GM23338 (cell line): Measurements from ENCODE around the gene BHLHE41. TPM values are rescaled to one million over a fixed set of nuclear protein-coding genes. Genes with fewer than 3 reads are reported as not detected.

Source experiments
- ATAC-seq: fragments of 200-7000 bp; cut with Tn5 transposase; 3 replicates; pipeline ENCODE4 v1.9.1; 2020
- DNase-seq: peaks from one replicate; pipeline ENCODE4 v3.0.0-alpha.2; 2015; ENCODE audit warnings: low spot score
- H2AFZ ChIP-seq: fragments of 200-600 bp; sonication (generic); 2 replicates; pipeline ENCODE4 v1.8.0; 2016; ENCODE audit warnings: antibody characterized with exemption, mild to moderate bottlenecking, moderate library complexity
- H3F3A ChIP-seq: fragments of 200-600 bp; sonication (generic); replicated peaks from 2 replicates; pipeline ENCODE4 v1.8.0; 2017; ENCODE audit warnings: antibody characterized with exemption, mixed run types, low read depth
- H3K27ac ChIP-seq: fragments of 200-600 bp; sonication (generic); 2 replicates; pipeline ENCODE4 v1.6.1; 2016; ENCODE audit warnings: low read depth
- H3K27me3 ChIP-seq: fragments of 200-600 bp; sonication (generic); 2 replicates; pipeline ENCODE4 v1.8.0; 2016; ENCODE audit warnings: mild to moderate bottlenecking, mixed run types, moderate library complexity; ENCODE audit not compliant: insufficient read depth
- H3K36me3 ChIP-seq: fragments of 200-600 bp; sonication (generic); 2 replicates; pipeline ENCODE4 v1.8.0; 2016; ENCODE audit warnings: mild to moderate bottlenecking; ENCODE audit not compliant: insufficient read depth
- H3K4me1 ChIP-seq: fragments of 200-600 bp; sonication (generic); 2 replicates; pipeline ENCODE4 v1.8.0; 2016; ENCODE audit warnings: mild to moderate bottlenecking, moderate library complexity; ENCODE audit not compliant: insufficient read depth
- H3K4me2 ChIP-seq: fragments of 200-600 bp; sonication (generic); 2 replicates; pipeline ENCODE4 v1.7.1; 2017; ENCODE audit warnings: mixed run types
- H3K4me3 ChIP-seq: fragments of 200-600 bp; sonication (generic); 2 replicates; pipeline ENCODE4 v1.6.1; 2016; ENCODE audit warnings: mixed run types
- H3K79me2 ChIP-seq: fragments of 200-600 bp; sonication (generic); replicated peaks from 2 replicates; pipeline ENCODE4 v1.8.0; 2017; ENCODE audit warnings: mild to moderate bottlenecking; ENCODE audit not compliant: insufficient read depth
- H3K9me2 ChIP-seq: fragments of 200-600 bp; sonication (generic); 2 replicates; pipeline ENCODE4 v1.8.0; 2017; ENCODE audit not compliant: insufficient read depth
- H4K20me1 ChIP-seq: fragments of 200-600 bp; sonication (generic); replicated peaks from 2 replicates; pipeline ENCODE4 v1.8.0; 2017; ENCODE audit warnings: mild to moderate bottlenecking; ENCODE audit not compliant: insufficient read depth
- H3K27ac Mint-ChIP-seq: 2 replicates; pipeline ENCODE4 v1.8.0; 2020; ENCODE audit warnings: inconsistent platforms, mild to moderate bottlenecking, moderate library complexity, mixed read lengths
- H3K27me3 Mint-ChIP-seq: 3 replicates; pipeline ENCODE4 v1.8.0; 2022; ENCODE audit warnings: low read depth, mild to moderate bottlenecking, moderate library complexity, mixed read lengths, inconsistent platforms; ENCODE audit not compliant: insufficient read depth, poor library complexity
- H3K36me3 Mint-ChIP-seq: 3 replicates; pipeline ENCODE4 v1.8.0; 2021; ENCODE audit warnings: low read depth, mild to moderate bottlenecking, inconsistent platforms, moderate library complexity, mixed read lengths
- H3K4me1 Mint-ChIP-seq: 3 replicates; pipeline ENCODE4 v1.8.0; 2020; ENCODE audit warnings: mild to moderate bottlenecking, inconsistent platforms, mixed read lengths
- H3K4me3 Mint-ChIP-seq: 3 replicates; pipeline ENCODE4 v1.8.0; 2021; ENCODE audit warnings: moderate library complexity, mild to moderate bottlenecking, inconsistent platforms, mixed read lengths
- H3K9me3 Mint-ChIP-seq: 3 replicates; pipeline ENCODE4 v1.8.0; 2020; ENCODE audit warnings: moderate library complexity, mild to moderate bottlenecking, inconsistent platforms, mixed read lengths
- JUNB ChIP-seq: IDR thresholded peaks from one replicate; pipeline ENCODE4 v1.6.1; 2016; ENCODE audit warnings: antibody characterized with exemption; ENCODE audit not compliant: unreplicated experiment
- polyA plus RNA-seq: library from polyadenylated mRNA; unstranded; fragments of >200 nt; fragmentation: Nextera tagmentation; extraction: Ambion mirVana; gene quantifications from 2 replicates; pipeline ENCODE4 v1.2.1, GENCODE V29; 2016
- total RNA-seq: library from RNA; depleted of rRNA; stranded (reverse); fragments of >200 nt; shearing (Covaris generic); gene quantifications from 2 replicates; pipeline ENCODE4 v1.2.3, GENCODE V29; 2014
- TF ChIP-seq, protein P1 (sequence below): fragments of 250-450 bp; sonication (Bioruptor Pico); IDR thresholded peaks from 2 replicates; pipeline ENCODE4 v1.5.0; 2020; ENCODE audit warnings: mild to moderate bottlenecking, moderate library complexity
- TF ChIP-seq, protein P2 (sequence below), 2 experiments: fragments of 200-600 bp in 1 of 2; sonication (generic) in 1 of 2; conservative IDR thresholded peaks; 2 replicates each; pipeline versions ENCODE4 v1.5.1 to v1.6.1; 2016 to 2017; ENCODE audit warnings: antibody characterized with exemption in 2 of 2, low read depth in 2 of 2, mild to moderate bottlenecking in 2 of 2, moderate library complexity in 1 of 2

The BHLHE41 gene
- total and polyA plus RNA-seq, 2 experiments from 2014 or later, result 1.6 to 2.9 TPM

DNA sequence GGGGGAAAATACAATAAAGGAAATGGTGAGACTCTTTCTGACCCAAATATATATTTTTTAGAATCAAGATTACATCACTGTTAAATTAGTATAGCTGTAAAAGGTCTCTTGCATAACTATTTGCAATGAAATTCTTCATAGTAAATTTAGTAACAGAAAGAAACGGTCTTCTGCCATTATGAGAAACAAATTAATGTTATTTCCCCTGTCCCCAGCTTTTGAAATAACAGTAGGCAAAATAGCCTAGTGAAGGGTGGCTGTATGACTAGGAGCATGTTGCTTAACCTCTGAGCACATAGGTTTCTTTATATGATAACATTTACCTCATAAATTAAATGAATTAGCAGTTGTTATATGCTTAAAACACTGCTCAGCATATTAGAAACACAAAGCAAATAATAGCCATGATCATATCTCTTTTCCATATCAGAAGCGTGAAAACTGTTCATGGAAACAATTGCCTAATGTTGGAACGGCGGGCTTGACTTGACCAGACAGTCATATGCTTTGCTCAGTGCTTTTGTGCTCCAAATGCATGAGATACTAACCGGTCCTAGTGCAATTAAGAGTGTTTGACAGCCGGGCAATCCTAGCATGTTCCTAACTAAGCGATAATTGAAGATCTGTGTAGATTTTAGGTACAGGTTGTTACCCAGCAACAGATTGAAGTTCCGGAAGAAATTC, 24.0 kb downstream of the BHLHE41 start (continued):
- TF ChIP-seq, protein P1, sequence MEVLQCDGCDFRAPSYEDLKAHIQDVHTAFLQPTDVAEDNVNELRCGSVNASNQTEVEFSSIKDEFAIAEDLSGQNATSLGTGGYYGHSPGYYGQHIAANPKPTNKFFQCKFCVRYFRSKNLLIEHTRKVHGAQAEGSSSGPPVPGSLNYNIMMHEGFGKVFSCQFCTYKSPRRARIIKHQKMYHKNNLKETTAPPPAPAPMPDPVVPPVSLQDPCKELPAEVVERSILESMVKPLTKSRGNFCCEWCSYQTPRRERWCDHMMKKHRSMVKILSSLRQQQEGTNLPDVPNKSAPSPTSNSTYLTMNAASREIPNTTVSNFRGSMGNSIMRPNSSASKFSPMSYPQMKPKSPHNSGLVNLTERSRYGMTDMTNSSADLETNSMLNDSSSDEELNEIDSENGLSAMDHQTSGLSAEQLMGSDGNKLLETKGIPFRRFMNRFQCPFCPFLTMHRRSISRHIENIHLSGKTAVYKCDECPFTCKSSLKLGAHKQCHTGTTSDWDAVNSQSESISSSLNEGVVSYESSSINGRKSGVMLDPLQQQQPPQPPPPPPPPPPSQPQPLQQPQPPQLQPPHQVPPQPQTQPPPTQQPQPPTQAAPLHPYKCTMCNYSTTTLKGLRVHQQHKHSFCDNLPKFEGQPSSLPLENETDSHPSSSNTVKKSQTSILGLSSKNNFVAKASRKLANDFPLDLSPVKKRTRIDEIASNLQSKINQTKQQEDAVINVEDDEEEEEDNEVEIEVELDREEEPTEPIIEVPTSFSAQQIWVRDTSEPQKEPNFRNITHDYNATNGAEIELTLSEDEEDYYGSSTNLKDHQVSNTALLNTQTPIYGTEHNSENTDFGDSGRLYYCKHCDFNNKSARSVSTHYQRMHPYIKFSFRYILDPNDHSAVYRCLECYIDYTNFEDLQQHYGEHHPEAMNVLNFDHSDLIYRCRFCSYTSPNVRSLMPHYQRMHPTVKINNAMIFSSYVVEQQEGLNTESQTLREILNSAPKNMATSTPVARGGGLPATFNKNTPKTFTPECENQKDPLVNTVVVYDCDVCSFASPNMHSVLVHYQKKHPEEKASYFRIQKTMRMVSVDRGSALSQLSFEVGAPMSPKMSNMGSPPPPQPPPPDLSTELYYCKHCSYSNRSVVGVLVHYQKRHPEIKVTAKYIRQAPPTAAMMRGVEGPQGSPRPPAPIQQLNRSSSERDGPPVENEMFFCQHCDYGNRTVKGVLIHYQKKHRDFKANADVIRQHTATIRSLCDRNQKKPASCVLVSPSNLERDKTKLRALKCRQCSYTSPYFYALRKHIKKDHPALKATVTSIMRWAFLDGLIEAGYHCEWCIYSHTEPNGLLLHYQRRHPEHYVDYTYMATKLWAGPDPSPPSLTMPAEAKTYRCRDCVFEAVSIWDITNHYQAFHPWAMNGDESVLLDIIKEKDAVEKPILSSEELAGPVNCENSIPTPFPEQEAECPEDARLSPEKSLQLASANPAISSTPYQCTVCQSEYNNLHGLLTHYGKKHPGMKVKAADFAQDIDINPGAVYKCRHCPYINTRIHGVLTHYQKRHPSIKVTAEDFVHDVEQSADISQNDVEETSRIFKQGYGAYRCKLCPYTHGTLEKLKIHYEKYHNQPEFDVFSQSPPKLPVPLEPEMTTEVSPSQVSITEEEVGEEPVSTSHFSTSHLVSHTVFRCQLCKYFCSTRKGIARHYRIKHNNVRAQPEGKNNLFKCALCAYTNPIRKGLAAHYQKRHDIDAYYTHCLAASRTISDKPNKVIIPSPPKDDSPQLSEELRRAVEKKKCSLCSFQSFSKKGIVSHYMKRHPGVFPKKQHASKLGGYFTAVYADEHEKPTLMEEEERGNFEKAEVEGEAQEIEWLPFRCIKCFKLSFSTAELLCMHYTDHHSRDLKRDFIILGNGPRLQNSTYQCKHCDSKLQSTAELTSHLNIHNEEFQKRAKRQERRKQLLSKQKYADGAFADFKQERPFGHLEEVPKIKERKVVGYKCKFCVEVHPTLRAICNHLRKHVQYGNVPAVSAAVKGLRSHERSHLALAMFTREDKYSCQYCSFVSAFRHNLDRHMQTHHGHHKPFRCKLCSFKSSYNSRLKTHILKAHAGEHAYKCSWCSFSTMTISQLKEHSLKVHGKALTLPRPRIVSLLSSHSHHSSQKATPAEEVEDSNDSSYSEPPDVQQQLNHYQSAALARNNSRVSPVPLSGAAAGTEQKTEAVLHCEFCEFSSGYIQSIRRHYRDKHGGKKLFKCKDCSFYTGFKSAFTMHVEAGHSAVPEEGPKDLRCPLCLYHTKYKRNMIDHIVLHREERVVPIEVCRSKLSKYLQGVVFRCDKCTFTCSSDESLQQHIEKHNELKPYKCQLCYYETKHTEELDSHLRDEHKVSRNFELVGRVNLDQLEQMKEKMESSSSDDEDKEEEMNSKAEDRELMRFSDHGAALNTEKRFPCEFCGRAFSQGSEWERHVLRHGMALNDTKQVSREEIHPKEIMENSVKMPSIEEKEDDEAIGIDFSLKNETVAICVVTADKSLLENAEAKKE (CRISPR knock-in tag), result no peak

DNA sequence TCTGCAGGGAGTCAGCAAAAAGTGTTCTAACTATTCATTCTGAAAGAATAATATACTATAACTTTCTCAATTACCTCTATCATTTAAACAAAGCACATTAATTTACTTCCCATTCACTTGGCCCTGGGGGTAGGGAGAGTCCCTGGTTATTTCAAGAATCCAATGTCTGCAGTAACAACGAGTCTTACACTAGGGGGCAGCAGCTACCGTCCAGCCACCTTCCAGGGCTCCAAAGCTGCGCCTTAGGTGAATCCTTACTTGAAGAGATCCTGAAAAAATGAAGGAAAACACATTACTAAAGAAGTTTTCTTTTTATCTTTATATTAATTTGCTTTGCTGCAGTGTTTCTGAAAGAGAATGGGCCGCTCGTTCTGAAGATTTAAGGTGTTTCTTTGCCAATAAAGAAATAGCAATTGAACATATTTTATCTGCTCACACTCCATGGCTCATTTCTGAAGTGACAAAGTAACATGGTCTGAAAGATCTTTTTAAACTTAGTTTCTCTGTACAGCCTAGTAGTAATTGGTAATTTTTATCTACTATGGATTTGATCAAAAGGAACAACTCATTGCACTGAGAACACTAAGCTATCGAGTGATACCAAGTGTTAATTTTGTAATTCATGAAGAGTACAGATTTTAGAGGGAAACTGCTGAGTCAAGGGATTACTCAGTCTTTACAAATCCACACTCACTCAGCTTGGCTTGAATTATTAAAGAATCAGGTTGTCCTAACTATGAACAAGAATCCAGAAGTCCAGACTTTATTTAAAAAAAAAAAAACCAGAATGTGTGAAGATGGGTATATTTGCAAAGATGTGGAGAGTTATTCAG, 27.6 kb downstream of the BHLHE41 start:
- Mint-ChIP-seq H3K36me3 (no peaks in the 10 kb centered on the region), H3K4me1 (peaks cover 7% of the 10 kb centered on the region), H3K27me3 (no peaks in the 10 kb centered on the region), H3K27ac (peak overlapping the region; percentile 66; the same call in 1 of the 2 replicates), H3K9me3 (no peaks in the 10 kb centered on the region), H3K4me3 (no peak overlapping the region)
- Histone ChIP-seq H3K4me1 (no peaks in the 10 kb centered on the region), H3K36me3 (no peaks in the 10 kb centered on the region), H4K20me1 (no peaks in the 10 kb centered on the region), H3K27ac (no peak overlapping the region), H2AFZ (no peak overlapping the region), H3K79me2 (no peaks in the 10 kb centered on the region), H3K9me2 (no peaks in the 10 kb centered on the region), H3K4me3 (no peak overlapping the region), H3K4me2 (no peak overlapping the region), H3K27me3 (no peaks in the 10 kb centered on the region), H3F3A (no peaks in the 10 kb centered on the region)
- TF ChIP-seq JUNB, result no peak
- TF ChIP-seq, protein P2, sequence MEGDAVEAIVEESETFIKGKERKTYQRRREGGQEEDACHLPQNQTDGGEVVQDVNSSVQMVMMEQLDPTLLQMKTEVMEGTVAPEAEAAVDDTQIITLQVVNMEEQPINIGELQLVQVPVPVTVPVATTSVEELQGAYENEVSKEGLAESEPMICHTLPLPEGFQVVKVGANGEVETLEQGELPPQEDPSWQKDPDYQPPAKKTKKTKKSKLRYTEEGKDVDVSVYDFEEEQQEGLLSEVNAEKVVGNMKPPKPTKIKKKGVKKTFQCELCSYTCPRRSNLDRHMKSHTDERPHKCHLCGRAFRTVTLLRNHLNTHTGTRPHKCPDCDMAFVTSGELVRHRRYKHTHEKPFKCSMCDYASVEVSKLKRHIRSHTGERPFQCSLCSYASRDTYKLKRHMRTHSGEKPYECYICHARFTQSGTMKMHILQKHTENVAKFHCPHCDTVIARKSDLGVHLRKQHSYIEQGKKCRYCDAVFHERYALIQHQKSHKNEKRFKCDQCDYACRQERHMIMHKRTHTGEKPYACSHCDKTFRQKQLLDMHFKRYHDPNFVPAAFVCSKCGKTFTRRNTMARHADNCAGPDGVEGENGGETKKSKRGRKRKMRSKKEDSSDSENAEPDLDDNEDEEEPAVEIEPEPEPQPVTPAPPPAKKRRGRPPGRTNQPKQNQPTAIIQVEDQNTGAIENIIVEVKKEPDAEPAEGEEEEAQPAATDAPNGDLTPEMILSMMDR (conservative IDR thresholded peaks at IDR 0.05; ENCODE audit: low read depth in 2 of 2), result peak; percentile 92 to 99
- ATAC-seq (peak; percentile 97), DNase-seq (peak; percentile 84)
